HG03196 (cell line): ENCODE data around the gene IRAK2.
"Not testable (repeated sequence)": the region's sequence is repeated elsewhere in the genome, so short reads cannot be mapped to it uniquely, and the experiment has no call there.

Experiments
- ATAC-seq: cut with Tn5 transposase; IDR thresholded peaks from one replicate; pipeline ENCODE4 v1.9.1; 2021; ENCODE audit not compliant: unreplicated experiment

The IRAK2 gene

DNA sequence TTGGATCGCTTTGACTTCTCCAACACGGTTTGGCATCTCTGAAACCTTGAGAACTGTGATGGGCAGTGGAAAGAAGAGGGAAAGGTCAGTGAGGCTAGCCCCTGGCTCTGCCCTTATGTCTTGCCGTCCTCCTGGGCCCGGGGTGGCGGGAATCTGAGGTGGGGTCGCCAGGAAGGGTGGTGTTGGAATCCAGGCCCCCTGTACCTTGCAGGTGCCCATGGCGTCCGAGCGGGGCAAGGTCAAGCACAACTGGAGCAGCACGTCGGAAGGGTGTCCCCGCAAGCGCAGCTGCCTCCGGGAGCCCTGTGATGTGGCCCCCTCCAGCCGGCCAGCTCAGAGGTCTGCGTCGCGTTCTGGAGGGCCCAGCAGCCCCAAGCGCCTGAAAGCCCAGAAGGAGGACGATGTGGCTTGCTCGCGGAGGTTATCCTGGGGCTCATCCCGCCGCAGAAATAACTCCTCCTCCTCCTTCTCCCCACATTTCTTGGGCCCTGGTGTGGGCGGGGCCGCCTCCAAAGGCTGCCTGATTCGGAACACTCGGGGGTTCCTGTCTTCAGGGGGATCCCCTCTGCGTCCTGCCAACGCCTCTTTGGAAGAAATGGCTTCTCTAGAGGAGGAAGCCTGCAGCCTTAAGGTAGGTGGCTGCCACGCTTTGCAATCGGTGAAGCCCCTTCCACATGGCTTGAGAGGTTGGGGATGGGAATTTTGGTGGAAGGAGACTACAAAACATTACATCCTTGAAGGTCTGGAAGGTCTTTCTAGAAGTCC is 84.4 kb downstream of the IRAK2 start:
- no peak for ATAC-seq

GRCh38 chr3:10249833-10250232 is 85.1 kb downstream of the IRAK2 start:
- ATAC-seq: no peak

GRCh38 chr3:10251006-10251405 is 86.3 kb downstream of the IRAK2 start:
- ATAC-seq: no peak

- ATAC-seq: no peak
Observed at GRCh38 chr3:10253731-10254130, 89.0 kb downstream of the IRAK2 start.

- ATAC-seq: no peak
Observed at GRCh38 chr3:10255835-10256234, 91.1 kb downstream of the IRAK2 start.

- no peak for ATAC-seq
Observed at GRCh38 chr3:10259036-10259435, 94.3 kb downstream of the IRAK2 start.

GRCh38 chr3:10259798-10260197 is 95.1 kb downstream of the IRAK2 start:
- ATAC-seq: no peak

- no peak for ATAC-seq
Observed at GRCh38 chr3:10260211-10260701, 95.5 kb downstream of the IRAK2 start.

DNA sequence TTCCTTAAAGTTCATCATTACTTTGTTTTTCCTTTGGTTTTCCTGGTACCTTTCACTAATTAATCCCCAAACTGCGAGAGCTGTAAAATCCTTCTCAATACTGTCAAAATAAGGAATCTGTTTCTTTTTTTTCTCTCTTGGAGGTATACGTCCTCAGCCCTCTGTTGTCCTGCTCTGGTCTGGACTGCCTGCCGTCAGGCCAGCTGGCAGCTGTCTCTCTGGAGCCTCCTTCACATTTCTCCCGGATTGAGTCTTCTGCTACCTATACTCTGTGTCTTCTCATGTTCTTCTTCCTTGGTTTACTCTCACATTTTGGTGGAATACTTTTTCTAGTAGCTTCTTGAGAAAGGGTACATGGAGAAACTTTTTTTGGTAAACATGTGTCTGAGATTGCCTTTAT is 97.3 kb downstream of the IRAK2 start:
- no peak for ATAC-seq

DNA sequence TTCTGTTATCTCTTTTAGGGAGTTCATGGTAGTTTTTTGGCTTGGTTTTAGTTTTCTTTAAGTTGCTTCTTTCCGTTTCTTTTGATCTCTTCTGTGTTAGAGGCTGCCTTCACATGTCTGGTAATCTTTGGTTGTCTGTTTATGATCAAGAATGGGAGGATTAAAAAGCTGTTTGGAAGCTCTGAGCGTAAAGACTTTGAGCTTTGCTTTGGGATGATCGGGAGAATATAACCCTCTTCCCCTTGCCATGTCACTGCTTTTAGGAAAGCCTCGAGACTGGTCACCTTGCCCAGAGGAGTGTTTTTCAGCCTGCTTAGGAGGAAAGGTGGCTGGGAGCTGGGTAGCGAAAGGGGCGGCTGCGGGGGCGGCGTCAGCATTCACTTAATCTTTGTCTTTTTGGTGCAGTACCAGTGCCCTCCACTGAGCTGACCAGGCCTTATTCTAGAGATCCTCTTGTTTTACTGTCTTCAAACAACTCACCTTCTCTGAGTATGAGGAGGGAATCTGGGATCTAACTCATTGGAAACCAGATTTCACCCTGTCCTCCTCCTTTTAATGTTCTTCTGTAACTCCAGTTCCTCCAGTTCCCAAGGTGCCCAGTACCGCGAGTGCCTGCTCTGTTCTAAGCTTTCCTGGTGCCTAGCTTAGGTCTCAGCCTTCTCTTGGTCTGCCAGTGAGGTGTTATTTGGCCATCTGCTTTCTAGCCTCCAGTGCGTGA is 99.1 kb downstream of the IRAK2 start:
- ATAC-seq: no peak

- no peak for ATAC-seq
Observed at GRCh38 chr3:10265833-10266232, 101.1 kb downstream of the IRAK2 start.

DNA sequence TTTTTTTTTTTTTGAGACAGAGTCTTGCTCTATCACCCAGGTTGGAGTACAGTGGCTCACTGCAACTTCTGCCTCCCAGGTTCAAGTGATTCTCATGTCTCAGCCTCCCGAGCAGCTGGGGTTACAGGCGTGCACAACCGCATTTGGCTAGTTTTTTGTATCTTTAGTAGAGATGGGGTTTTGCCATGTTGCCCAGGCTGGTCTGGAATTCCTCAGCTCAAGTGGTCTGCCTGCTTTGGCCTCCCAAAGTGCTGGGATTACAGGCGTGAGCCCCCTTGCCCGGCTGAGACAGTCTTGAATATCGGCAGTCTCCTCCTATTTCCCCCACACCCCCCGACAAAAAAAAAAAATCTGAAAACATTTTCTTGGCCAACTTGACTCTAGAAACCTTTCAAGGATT is 102.2 kb downstream of the IRAK2 start:
- not testable (repeated sequence) for ATAC-seq

DNA sequence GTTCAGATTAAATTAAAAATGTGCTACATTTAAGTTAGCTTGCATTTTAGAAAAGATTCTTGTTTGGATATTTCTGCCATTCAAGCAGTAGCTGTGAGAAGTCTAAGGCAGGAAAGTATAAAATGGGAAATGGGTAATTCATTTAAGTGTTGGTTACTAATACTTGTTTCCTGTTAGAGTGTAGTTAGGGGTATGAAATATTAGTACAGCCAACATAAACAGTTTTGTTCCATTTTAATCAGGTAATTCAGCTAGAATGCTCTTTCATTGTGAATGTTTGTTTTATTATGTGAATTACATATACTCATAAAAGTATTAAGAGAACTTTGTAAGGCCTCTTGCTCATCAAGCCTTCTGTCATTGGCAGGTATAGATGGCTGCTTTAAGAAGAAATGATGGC is 103.4 kb downstream of the IRAK2 start:
- ATAC-seq: no peak

GRCh38 chr3:10268930-10269329 is 104.2 kb downstream of the IRAK2 start:
- no peak for ATAC-seq

DNA sequence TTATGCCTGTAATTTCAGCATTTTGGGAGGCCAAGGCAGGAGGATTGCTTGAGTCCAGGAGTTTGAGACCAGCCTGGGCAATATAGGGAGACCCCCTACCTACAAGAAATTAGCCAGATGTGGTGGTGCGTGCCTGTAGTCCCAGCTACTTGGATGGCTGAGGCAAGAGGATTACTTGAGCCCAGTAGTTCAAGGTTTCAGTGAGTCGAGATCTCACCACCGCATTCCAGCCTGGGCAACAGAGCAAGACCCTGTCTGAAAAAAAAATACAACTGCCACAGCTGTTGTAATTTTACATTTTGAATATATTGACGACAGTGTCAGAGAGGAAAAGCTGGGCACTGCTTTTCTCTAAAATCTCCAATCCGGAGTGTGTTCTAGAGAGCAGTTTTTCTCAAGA is 104.7 kb downstream of the IRAK2 start:
- no peak for ATAC-seq

DNA sequence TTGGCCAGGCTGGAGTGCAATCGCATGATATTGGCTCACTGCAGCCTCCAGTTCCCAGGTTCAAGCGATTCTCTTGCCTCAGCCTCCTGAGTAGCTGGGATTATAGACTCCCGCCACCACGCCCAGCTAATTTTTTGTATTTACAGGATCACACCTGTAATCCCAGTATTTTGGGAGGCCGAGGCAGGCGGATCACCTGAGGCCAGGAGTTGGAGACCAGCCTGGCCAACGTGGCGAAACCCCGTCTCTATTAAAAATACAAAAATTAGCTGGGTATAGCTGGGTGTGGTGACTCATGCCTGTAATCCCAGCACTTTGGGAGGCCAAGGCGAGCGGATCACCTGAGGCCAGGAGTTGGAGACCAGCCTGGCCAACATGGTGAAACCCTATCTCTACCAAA is 107.8 kb downstream of the IRAK2 start:
- ATAC-seq: not testable (repeated sequence)

GRCh38 chr3:10272977-10273376 is 108.3 kb downstream of the IRAK2 start:
- ATAC-seq: no peak

DNA sequence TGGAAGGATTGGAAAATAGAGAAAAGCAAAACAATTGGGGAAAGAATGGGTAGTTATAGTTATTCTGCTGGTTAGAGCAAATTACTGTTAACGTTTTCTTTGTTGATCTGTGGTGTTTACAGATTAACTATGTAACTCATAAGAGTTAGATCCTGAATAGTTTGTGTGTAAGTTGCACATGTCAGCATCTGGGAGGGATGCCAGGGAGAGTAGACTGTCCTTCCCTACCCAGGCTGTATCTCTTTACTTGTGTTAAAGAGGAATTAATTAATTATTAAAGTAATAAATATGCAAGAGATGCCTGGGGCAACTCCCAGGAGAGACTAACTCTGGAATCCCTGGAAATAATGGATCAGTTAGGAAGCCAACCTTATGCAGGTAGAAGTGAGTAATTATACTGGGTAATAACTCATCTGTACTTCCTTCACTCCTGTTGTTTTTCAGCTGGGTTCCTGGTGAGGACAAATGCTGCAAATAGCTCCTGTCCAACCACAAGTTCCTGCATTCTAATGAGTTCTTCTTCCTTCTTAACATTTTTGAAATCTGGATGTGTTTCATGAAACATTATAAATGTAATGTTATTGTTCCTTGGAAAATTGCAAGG is 109.1 kb downstream of the IRAK2 start:
- ATAC-seq: no peak

DNA sequence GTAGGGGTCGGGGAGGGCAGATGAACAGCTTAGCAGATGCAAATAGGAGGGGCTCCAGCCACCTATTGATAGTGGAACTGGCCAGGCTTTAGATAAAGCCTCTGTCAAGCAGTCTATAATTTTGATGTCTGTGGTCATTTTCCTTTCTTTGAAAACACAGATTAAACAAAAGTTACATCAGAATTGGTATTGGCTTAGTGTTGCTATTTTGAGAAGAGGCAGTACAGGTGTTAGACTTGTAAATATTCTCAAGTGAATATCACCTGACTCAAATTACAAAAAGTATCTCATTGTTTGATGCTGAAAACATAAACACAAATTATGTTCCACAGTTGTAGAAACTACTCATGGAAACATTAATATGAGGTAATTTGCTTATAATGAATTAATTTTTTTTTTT is 109.9 kb downstream of the IRAK2 start:
- no peak for ATAC-seq

DNA sequence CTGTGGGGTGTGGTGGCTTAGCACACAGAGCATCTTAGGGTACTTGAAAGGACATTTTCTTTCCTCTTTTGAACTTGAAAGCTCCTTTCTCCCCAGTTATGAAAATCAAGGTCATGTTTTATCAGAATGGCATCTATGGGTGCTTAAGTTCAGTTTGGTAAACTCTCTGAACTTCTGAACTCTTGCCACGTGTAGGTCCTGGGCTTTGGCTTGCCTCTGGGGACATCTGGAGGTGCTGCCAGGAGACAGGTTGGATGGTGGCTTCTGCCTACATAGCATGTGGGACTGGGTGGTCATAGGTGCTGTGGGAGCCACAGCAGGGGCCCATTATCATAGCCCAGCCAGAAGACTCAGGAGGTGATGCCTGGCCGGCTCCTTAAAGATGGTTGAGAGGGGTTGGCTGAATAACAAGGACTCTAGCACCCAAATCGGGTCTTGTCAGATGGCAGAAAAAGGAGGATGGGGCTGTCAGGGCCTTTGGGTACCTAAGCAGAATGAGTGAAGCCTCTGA is 112.5 kb downstream of the IRAK2 start:
- no peak for ATAC-seq

- no peak for ATAC-seq
Observed at GRCh38 chr3:10278501-10278900, 113.8 kb downstream of the IRAK2 start.
